HFF-Myc (cell line): ENCODE results near the gene DGKQ.

Experiments
- DNase-seq: peaks from one replicate; pipeline ENCODE4 v3.0.0-alpha.2; 2011; ENCODE audit warnings: low read depth; ENCODE audit errors: extremely low read depth
- H3K4me3 ChIP-seq: replicated peaks from 2 replicates; pipeline ENCODE4 v1.5.1; 2011; ENCODE audit warnings: low read depth, mild to moderate bottlenecking, control low read depth, low read length
- TF ChIP-seq, protein P1 (sequence below): IDR thresholded peaks from 2 replicates; pipeline ENCODE4 v1.5.1; 2012; ENCODE audit warnings: mild to moderate bottlenecking, low read depth, low read length, control low read depth; ENCODE audit errors: missing control alignments

The DGKQ gene

DNA sequence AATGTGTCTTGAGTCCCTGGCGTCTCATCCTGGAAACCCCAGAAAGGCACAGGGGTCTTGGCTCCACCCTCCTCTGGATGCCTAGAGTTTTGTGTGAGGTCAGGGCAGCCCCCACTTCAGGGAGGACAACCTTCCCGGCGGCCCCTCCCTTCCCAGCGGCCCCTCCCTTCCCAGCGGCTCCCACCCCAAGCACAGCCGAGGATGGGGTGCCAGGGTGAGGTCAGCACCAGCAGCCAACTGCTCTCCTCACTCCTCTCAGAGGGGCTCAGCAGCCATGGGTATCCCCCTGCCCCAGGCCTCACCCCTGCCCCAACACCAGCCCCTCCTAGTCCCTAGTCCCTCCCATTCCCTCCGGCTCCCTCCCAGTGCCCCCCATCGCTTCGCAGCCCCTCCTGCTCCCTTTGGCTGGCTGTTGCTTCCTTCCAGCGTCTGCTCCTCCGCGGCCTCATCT lies 17.4 kb downstream of the DGKQ start:
- DNase-seq, result no peak
- TF ChIP-seq, protein P1, sequence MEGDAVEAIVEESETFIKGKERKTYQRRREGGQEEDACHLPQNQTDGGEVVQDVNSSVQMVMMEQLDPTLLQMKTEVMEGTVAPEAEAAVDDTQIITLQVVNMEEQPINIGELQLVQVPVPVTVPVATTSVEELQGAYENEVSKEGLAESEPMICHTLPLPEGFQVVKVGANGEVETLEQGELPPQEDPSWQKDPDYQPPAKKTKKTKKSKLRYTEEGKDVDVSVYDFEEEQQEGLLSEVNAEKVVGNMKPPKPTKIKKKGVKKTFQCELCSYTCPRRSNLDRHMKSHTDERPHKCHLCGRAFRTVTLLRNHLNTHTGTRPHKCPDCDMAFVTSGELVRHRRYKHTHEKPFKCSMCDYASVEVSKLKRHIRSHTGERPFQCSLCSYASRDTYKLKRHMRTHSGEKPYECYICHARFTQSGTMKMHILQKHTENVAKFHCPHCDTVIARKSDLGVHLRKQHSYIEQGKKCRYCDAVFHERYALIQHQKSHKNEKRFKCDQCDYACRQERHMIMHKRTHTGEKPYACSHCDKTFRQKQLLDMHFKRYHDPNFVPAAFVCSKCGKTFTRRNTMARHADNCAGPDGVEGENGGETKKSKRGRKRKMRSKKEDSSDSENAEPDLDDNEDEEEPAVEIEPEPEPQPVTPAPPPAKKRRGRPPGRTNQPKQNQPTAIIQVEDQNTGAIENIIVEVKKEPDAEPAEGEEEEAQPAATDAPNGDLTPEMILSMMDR, result no peak

DNA sequence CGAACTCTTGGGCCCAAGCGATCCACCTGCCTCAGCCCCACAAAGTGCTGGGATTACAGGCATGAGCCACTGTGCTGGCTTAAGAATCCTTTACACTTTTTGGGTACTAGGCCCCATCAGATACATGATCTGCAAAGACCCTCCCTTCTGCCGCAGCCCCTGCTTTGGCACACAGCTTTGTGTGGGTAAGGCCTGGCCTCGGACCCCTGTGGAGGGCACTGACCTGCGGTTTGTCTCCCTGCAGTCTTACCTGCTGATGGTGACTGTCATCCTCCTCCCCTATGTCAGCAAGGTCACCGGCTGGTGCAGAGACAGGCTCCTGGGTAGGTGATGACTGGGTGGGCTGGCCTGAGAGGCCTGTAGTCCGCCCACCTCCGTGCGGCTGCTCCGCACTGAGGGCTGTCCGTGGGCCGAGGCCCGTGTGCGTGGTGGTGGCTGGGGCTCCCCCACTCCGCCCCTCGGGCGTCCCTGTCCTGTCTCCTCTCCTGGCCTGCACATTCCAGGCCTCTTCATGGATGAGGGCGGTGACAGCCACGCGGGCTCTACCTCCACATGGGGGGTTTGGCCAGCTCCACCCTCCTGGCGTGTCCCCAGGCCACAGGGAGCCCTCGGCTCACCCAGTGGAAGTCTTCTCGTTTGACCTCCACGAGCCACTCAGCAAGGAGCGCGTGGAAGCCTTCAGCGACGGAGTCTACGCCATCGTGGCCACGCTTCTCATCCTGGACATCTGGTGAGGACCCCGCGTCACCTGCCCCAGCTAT lies 18.0 kb downstream of the DGKQ start:
- H3K4me3 ChIP-seq, result no peak overlapping the region
- TF ChIP-seq, protein P1, result no peak
- DNase-seq, result no peak

More for the DNA sequence above, 17.4 kb downstream of the DGKQ start:
- no peak overlapping the region for H3K4me3 ChIP-seq

DNA sequence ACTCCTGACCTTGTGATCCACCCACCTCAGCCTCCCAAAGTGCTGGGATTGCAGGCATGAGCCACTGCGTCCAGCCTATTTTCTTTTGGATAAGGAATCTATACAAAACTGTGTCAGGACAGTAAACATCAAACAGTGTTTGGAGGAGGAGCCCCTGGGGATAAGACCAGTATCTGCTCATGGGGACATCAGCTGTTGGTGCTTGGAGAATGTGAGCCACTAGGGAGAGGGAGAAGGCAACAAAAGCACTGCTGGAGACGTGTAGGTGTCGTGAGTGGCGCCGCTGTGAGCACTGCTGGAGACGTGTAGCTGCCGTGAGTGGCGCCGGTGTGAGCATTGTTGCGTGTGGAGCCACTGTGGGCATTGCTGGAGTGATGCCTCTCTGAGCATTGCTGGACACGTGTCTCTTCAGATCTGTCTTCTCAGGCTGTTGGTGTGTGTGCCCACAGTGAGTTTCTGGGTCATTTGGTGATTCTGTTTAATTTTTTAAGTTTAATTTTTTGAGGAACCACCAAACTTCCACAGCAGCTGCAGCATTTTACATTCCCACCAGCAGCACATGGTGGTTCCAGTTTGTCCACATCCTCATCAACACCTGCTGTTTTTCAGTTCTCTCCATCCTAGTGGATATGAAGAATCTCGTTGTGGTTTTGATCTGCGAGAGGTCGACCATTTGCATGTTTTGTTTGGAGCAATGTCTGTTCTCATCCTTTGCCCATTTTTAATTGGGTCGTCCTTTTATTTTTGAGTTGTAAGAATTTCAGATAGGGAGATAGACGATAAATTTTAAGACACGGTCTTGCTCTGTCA lies 19.0 kb downstream of the DGKQ start:
- no peak overlapping the region for H3K4me3 ChIP-seq
- DNase-seq, result no peak
- TF ChIP-seq, protein P1, result no peak

DNA sequence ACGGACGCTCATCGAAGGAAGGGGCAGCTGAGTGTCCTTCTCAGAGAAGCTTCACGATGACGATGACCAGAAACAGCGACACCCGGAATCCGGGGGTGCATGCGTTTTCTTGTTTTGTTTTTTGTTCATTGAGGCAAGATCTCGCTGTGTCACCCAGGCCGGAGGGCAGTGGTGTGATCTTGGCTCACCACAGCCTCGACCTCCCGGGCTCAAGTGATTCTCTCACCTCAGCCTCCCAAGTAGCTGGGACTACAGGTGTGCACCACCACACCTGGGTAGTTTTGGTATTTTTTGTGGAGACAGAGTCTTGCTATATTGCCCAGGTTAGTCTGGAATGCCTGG lies 19.8 kb downstream of the DGKQ start:
- TF ChIP-seq, protein P1, result no peak
- no peak for DNase-seq
- no peak overlapping the region for H3K4me3 ChIP-seq

DNA sequence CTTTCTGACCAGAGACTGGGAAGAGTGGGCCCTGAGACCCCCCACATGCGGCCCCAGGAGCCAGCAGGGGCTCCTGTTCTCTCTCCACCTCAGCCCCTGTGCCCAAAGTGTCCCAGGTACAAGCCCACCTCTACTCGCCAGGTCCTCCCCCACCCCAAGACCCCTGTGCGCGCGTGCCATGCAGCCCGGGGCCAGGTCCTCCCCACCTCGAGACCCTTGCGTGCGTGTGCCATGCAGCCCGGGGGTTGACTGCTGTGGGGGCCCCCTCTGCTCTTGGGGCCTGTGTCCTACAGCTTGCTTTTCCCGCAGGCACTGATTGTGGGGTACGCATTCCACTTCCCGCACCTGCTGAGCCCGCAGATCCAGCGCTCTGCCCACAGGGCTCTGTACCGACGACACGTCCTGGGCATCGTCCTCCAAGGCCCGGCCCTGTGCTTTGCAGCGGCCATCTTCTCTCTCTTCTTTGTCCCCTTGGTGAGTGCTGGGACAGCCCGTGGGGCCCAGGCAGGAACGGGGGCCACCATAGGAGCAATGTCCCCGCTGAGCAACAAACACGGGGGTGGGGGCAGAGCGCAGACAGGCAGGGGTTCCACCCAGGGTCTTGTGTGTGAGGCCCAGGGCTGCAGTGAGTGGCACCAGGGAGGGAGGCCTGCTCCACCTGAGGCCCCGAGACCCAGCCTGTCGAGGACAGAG lies 20.3 kb downstream of the DGKQ start:
- TF ChIP-seq, protein P1, result no peak
- no peak for DNase-seq
- no peak overlapping the region for H3K4me3 ChIP-seq

DNA sequence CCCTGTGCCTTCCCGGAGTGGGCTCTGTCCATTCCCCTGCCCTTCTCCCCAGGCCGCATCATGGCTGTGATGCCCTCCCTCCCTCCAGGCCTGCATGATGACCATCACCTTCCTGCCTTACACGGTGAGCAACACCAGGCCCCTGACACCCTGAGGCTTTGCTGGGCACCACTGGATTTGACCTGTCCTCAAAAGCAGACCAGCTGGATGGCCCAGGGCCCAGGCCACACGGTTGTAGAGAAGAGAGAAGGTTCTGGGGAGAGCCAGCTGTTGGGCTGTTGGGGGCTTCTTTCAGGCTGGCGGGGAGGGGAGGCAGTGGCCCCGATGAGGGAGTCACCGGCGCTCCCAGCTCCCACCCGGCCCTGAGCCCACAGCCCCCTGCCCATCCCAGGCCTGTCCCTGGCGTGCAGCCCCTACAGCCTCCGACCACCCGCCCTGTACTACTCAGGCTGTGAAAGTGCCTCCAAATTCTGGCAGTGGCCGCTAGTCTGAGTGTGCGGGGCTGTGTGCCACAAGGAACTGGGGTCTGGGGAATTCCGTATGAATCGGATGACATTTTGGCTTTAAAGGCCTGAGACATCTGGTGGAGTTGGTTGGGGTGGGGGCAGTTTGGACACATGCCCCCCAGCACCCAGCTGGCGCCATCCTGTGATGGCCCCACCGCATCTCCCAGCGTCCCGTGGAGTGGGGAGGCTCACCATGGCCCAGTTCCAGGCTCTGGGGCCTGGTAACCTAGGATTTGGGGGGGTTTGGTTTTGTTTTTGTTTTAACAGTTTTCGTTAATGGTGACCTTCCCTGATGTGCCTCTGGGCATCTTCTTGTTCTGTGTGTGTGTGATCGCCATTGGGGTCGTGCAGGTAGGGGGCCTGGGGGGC lies 21.5 kb downstream of the DGKQ start:
- TF ChIP-seq, protein P1, result no peak
- H3K4me3 ChIP-seq, result no peak overlapping the region
- DNase-seq, result no peak
